ENCODE data around the gene ALDH3A1.
A peak's percentile ranks its signal among the peaks of the same experiment; 100 is the strongest.

Gene ALDH3A1

DNA sequence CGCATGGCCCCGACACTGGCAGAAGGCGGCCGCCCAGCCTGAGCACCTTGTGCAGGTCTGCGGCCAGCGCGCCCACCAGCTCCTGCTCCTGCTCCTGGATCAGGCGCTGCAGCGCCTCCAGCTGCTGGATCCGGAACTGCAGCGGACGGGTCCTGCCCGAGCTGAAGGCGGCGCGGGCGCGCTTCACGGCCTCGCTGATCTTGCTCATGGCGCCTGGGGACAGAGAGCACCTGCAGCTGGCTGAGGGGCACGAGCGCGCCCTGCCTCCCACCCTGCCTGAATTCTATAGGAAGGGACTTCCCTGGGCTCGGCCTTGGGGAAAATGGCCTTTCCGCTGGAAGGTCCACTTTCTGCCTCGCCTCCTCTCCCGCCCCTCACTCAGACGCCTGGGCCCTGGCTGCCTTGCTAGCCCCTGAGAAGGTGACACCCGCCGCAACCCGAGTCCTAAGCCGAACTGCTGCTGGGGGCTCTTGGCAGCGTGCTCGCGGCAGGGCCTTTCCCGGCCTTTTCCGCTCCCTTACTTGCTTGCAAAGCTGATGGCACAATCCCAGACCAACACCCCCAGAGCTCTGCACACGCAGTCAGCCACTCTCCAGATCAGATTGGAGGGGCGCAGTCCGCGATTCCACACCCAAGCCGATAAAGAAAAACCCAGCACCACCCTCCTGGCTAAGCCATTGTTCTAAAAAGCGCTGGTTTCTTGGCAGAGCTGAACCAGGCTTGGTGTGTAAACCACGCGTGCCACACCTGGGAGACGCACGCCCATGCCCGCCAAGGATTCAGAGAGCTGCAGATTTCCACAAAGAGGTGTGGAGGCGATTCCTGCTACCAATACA, 3.0 kb downstream of the ALDH3A1 start:
- peak; percentile 75 for DNase-seq (ENCODE audit: low read depth)
- TF ChIP-seq, protein P1, sequence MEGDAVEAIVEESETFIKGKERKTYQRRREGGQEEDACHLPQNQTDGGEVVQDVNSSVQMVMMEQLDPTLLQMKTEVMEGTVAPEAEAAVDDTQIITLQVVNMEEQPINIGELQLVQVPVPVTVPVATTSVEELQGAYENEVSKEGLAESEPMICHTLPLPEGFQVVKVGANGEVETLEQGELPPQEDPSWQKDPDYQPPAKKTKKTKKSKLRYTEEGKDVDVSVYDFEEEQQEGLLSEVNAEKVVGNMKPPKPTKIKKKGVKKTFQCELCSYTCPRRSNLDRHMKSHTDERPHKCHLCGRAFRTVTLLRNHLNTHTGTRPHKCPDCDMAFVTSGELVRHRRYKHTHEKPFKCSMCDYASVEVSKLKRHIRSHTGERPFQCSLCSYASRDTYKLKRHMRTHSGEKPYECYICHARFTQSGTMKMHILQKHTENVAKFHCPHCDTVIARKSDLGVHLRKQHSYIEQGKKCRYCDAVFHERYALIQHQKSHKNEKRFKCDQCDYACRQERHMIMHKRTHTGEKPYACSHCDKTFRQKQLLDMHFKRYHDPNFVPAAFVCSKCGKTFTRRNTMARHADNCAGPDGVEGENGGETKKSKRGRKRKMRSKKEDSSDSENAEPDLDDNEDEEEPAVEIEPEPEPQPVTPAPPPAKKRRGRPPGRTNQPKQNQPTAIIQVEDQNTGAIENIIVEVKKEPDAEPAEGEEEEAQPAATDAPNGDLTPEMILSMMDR (IDR thresholded peaks at IDR 0.05; ENCODE audit: low read length, missing control alignments), result peak; percentile 82
- peak overlapping the region; percentile 25 for H3K4me3 ChIP-seq (replicated peaks; ENCODE audit: low read depth, low read length)

DNA sequence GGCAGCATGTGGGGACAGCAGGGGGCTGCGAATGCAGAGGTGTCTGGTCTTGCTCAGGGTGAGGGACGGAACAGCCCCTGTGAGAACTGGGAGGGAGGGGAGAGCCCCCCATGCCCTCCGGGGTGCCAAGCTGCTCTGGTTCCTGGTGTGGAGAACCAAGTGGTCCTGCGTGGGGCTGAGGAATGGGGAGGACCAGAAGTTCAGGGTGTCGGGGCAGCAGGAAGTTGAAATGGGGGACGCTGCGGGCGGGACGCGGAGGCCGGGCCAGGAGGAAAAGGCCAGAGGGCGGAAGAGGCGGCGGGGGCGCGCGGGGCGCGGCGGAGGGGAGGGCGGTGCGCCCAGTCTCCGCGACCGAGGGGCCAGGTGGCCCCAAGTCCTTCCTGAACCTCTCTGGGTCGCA, 3.6 kb downstream of the ALDH3A1 start:
- TF ChIP-seq, protein P1 (IDR thresholded peaks at IDR 0.05; ENCODE audit: low read length, missing control alignments), result no peak
- no peak for DNase-seq (ENCODE audit: low read depth)
- H3K4me3 ChIP-seq (replicated peaks; ENCODE audit: low read depth, low read length), result peak overlapping the region; percentile 25

DNA sequence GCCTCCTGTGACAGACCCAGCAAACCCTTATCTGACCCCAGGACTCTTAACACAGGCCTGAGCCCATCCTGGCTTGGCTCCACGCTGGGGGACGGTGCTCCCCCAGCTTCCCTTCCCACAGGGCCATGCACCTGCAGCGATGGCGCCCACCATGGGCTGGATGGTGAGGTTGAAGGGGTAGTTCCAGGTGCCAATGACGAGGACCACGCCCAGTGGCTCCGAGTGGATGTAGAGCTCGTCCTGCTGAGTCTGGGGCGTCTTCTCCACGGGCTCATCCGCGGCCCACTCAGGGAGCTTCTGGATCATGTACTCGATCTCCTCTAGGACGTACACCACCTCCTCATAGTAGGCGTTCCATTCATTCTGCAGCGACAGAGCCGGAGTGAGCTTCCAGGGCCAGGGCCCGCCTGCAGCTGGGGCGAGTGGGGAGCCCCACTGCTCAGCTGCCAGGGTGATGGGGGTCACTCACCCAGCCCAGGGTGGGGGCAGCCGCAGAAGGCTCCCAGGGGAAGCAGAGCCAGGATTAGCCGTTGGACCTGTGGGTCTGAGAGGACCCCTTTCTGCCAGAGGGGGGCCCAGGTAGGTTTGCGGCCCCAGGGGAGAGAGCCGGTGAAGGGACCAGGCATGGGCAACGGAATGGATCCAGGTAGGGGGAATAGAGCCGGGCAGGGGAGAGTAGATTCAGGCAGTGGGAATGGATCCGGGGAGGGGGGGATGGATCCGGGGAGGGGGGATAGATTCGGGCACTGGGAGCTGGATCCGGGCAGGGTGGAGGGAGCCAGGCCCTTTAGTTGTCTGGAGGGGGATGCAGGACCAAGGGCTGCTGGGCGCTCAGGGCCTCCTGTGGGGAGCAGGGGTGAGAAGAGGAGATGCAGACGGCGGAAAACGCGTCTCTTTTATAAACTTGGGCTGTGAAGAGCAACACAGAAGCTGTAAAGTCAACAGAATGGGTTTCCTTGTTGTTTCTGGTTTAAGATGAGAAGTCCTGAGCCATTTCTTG, 4.7 kb downstream of the ALDH3A1 start:
- no peak for DNase-seq (ENCODE audit: low read depth)
- H3K4me3 ChIP-seq (replicated peaks; ENCODE audit: low read depth, low read length), result no peak overlapping the region
- TF ChIP-seq, protein P1 (IDR thresholded peaks at IDR 0.05; ENCODE audit: low read length, missing control alignments), result no peak

DNA sequence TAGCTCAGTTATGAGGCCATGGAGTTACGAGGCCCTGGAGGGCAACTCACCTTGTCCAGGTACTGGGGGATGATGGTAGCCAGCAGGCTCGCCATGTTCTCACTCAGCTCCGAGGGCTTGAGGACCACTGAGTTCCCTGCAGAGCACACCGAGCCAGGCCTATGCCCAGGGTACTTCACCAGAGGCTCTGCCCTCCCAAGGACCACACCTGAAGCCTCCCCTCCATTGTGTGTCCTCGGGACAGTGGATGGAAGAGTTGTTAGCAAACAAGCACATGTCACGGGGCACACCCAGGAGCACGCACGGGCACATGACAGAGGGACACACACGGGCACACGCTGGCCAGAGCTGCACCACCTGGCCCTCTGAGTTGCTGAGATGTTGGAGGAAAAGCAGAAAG, 5.6 kb downstream of the ALDH3A1 start:
- H3K4me3 ChIP-seq (replicated peaks; ENCODE audit: low read depth, low read length), result no peak overlapping the region
- TF ChIP-seq, protein P1 (IDR thresholded peaks at IDR 0.05; ENCODE audit: low read length, missing control alignments), result no peak
- no peak for DNase-seq (ENCODE audit: low read depth)

DNA sequence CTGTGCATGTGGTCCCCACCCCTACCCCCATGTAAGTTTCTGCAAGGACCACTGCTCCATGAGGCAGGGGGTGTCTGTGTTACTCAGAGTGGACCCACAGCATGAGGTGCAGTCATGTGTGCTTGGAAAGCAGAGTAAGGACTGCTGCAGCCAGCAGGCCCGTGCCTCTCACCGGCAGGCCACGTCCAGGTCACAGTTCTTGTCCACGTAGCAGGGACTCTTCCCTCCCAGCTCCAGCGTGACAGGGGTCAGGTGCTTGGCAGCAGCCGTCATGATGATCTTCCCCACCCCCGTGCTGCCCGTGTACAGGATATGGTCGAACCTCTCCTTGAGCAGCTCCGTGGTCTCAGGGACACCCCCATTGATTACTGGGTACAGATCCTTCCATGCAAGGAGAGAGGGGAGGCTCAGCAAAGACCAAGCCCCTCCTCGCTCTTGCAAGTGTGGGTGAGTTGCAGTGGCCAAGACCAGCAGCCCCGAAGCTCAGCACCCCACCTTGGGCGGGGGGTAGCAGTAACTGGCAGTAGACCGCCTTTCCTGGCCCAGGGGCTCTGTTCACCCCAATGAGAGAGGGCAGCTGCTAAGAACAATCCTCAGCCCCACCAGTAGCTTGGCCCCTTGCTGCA, 6.2 kb downstream of the ALDH3A1 start:
- H3K4me3 ChIP-seq (replicated peaks; ENCODE audit: low read depth, low read length), result no peak overlapping the region
- no peak for DNase-seq (ENCODE audit: low read depth)
- TF ChIP-seq, protein P1 (IDR thresholded peaks at IDR 0.05; ENCODE audit: low read length, missing control alignments), result no peak

DNA sequence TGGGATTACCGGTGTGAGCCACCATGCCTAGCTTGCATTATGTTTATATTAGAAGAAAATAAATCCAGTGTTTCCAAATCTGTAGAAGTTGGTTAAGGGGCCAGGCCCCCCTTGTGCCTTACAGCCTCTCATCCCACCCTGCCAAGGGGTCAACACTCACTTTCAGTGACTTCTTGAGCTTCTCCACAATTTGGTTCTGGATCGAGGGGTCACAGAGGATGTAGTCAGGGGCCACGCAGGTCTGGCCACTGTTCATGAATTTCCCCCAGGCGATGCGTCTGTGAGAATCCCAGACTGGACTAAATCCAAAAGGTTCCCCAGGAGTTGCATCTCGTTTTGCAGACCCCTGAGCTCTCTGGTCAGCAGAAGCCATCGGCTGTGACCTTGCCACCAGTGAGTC, 7.2 kb downstream of the ALDH3A1 start:
- DNase-seq (ENCODE audit: low read depth), result no peak
- H3K4me3 ChIP-seq (replicated peaks; ENCODE audit: low read depth, low read length), result no peak overlapping the region
- TF ChIP-seq, protein P1 (IDR thresholded peaks at IDR 0.05; ENCODE audit: low read length, missing control alignments), result no peak
